Measurements from ENCODE around the gene CD200R1.

The CD200R1 gene

GRCh38 chr3:113000691-113001090 is 25.8 kb upstream of the CD200R1 start:
- Histone ChIP-seq H3K4me1 (ENCODE audit: control insufficient read depth, insufficient read depth, low read length) (peaks cover 3% of the 10 kb centered on the region; the same call in 1 of the 2 replicates), H3K27me3 (ENCODE audit: control insufficient read depth, insufficient read depth, low read length) (no peaks in the 10 kb centered on the region), H3K36me3 (ENCODE audit: control insufficient read depth, insufficient read depth, low read length) (peaks cover 70% of the 10 kb centered on the region), H3K9me3 (ENCODE audit: control insufficient read depth, insufficient read depth, low read depth, low read length) (no peaks in the 10 kb centered on the region), H3K9ac (ENCODE audit: low read length) (no peak overlapping the region), H3K27ac (ENCODE audit: low read depth, low read length) (no peak overlapping the region), H3K4me3 (ENCODE audit: low read depth, low read length) (no peak overlapping the region)

- Histone ChIP-seq H3K9ac (ENCODE audit: low read length) (no peak overlapping the region), H3K4me1 (ENCODE audit: control insufficient read depth, insufficient read depth, low read length) (peaks cover 9% of the 10 kb centered on the region; the same call in 1 of the 2 replicates), H3K27me3 (ENCODE audit: control insufficient read depth, insufficient read depth, low read length) (no peaks in the 10 kb centered on the region), H3K9me3 (ENCODE audit: control insufficient read depth, insufficient read depth, low read depth, low read length) (no peaks in the 10 kb centered on the region), H3K4me3 (ENCODE audit: low read depth, low read length) (no peak overlapping the region), H3K36me3 (ENCODE audit: control insufficient read depth, insufficient read depth, low read length) (peaks cover 24% of the 10 kb centered on the region), H3K27ac (ENCODE audit: low read depth, low read length) (no peak overlapping the region)
Observed at GRCh38 chr3:112995800-112996199, 20.9 kb upstream of the CD200R1 start.

- no peaks in the 10 kb centered on the region for H3K9me3 ChIP-seq (ENCODE audit: control insufficient read depth, insufficient read depth, low read depth, low read length)
- H3K27me3 ChIP-seq (ENCODE audit: control insufficient read depth, insufficient read depth, low read length) = no peaks in the 10 kb centered on the region
- peak within 1 kb of the TSS; percentile 92 for H3K27ac ChIP-seq (ENCODE audit: low read depth, low read length)
- H3K4me3 ChIP-seq (ENCODE audit: low read depth, low read length) = peak within 1 kb of the TSS; percentile 86
- no peaks in the 10 kb centered on the region for H3K36me3 ChIP-seq (ENCODE audit: control insufficient read depth, insufficient read depth, low read length)
- H3K9ac ChIP-seq (ENCODE audit: low read length) = peak within 1 kb of the TSS; percentile 97
- peaks cover 9% of the 10 kb centered on the region; the same call in 1 of the 2 replicates for H3K4me1 ChIP-seq (ENCODE audit: control insufficient read depth, insufficient read depth, low read length)
Observed at GRCh38 chr3:112990672-112991602, 16.0 kb upstream of the CD200R1 start, which contains the start of gene GTPBP8. Gene GTPBP8 (plus strand): TSS chr3:112990984. CDS start chr3:112991000, 16 bp downstream.

GRCh38 chr3:112987710-112988334 is 12.9 kb upstream of the CD200R1 start:
- no peak overlapping the region for H3K9ac ChIP-seq (ENCODE audit: low read length)
- H3K27me3 ChIP-seq (ENCODE audit: control insufficient read depth, insufficient read depth, low read length) = peaks cover 2% of the 10 kb centered on the region; the same call in 1 of the 2 replicates
- H3K36me3 ChIP-seq (ENCODE audit: control insufficient read depth, insufficient read depth, low read length) = no peaks in the 10 kb centered on the region
- H3K4me1 ChIP-seq (ENCODE audit: control insufficient read depth, insufficient read depth, low read length) = peaks cover 9% of the 10 kb centered on the region; the same call in 1 of the 2 replicates
- no peak overlapping the region for H3K4me3 ChIP-seq (ENCODE audit: low read depth, low read length)
- H3K27ac ChIP-seq (ENCODE audit: low read depth, low read length) = no peak overlapping the region
- H3K9me3 ChIP-seq (ENCODE audit: control insufficient read depth, insufficient read depth, low read depth, low read length) = no peaks in the 10 kb centered on the region

GRCh38 chr3:112984485-112984884 is 9.6 kb upstream of the CD200R1 start:
- H3K4me1 ChIP-seq (ENCODE audit: control insufficient read depth, insufficient read depth, low read length) = no peaks in the 10 kb centered on the region
- H3K9ac ChIP-seq (ENCODE audit: low read length) = no peak overlapping the region
- no peak overlapping the region for H3K27ac ChIP-seq (ENCODE audit: low read depth, low read length)
- no peaks in the 10 kb centered on the region for H3K36me3 ChIP-seq (ENCODE audit: control insufficient read depth, insufficient read depth, low read length)
- no peaks in the 10 kb centered on the region for H3K9me3 ChIP-seq (ENCODE audit: control insufficient read depth, insufficient read depth, low read depth, low read length)
- H3K4me3 ChIP-seq (ENCODE audit: low read depth, low read length) = no peak overlapping the region
- peaks cover 2% of the 10 kb centered on the region; the same call in 1 of the 2 replicates for H3K27me3 ChIP-seq (ENCODE audit: control insufficient read depth, insufficient read depth, low read length)

- Histone ChIP-seq H3K27me3 (ENCODE audit: control insufficient read depth, insufficient read depth, low read length) (peaks cover 2% of the 10 kb centered on the region; the same call in 1 of the 2 replicates), H3K9ac (ENCODE audit: low read length) (no peak overlapping the region), H3K9me3 (ENCODE audit: control insufficient read depth, insufficient read depth, low read depth, low read length) (no peaks in the 10 kb centered on the region), H3K27ac (ENCODE audit: low read depth, low read length) (no peak overlapping the region), H3K4me3 (ENCODE audit: low read depth, low read length) (no peak overlapping the region), H3K4me1 (ENCODE audit: control insufficient read depth, insufficient read depth, low read length) (0 out of 2 replicates have a peak, but pooled peaks cover 2% of the 10 kb centered on the region), H3K36me3 (ENCODE audit: control insufficient read depth, insufficient read depth, low read length) (no peaks in the 10 kb centered on the region)
Observed at GRCh38 chr3:112982710-112983109, 7.8 kb upstream of the CD200R1 start.

GRCh38 chr3:112980080-112980479 is 5.2 kb upstream of the CD200R1 start:
- no peak overlapping the region for H3K4me3 ChIP-seq (ENCODE audit: low read depth, low read length)
- no peak overlapping the region for H3K9ac ChIP-seq (ENCODE audit: low read length)
- H3K36me3 ChIP-seq (ENCODE audit: control insufficient read depth, insufficient read depth, low read length) = no peaks in the 10 kb centered on the region
- 0 out of 2 replicates have a peak, but pooled peaks cover 2% of the 10 kb centered on the region for H3K4me1 ChIP-seq (ENCODE audit: control insufficient read depth, insufficient read depth, low read length)
- no peaks in the 10 kb centered on the region for H3K9me3 ChIP-seq (ENCODE audit: control insufficient read depth, insufficient read depth, low read depth, low read length)
- H3K27me3 ChIP-seq (ENCODE audit: control insufficient read depth, insufficient read depth, low read length) = peaks cover 2% of the 10 kb centered on the region; the same call in 1 of the 2 replicates
- no peak overlapping the region for H3K27ac ChIP-seq (ENCODE audit: low read depth, low read length)

GRCh38 chr3:112979244-112979832 is 4.4 kb upstream of the CD200R1 start:
- Histone ChIP-seq H3K9me3 (ENCODE audit: control insufficient read depth, insufficient read depth, low read depth, low read length) (no peaks in the 10 kb centered on the region), H3K4me1 (ENCODE audit: control insufficient read depth, insufficient read depth, low read length) (0 out of 2 replicates have a peak, but pooled peaks cover 2% of the 10 kb centered on the region), H3K27me3 (ENCODE audit: control insufficient read depth, insufficient read depth, low read length) (no peaks in the 10 kb centered on the region), H3K9ac (ENCODE audit: low read length) (no peak overlapping the region), H3K27ac (ENCODE audit: low read depth, low read length) (no peak overlapping the region), H3K4me3 (ENCODE audit: low read depth, low read length) (no peak overlapping the region), H3K36me3 (ENCODE audit: control insufficient read depth, insufficient read depth, low read length) (no peaks in the 10 kb centered on the region)

- Histone ChIP-seq H3K4me3 (ENCODE audit: low read depth, low read length) (no peak overlapping the region), H3K27me3 (ENCODE audit: control insufficient read depth, insufficient read depth, low read length) (no peaks in the 10 kb centered on the region), H3K36me3 (ENCODE audit: control insufficient read depth, insufficient read depth, low read length) (no peaks in the 10 kb centered on the region), H3K4me1 (ENCODE audit: control insufficient read depth, insufficient read depth, low read length) (0 out of 2 replicates have a peak, but pooled peaks cover 2% of the 10 kb centered on the region), H3K27ac (ENCODE audit: low read depth, low read length) (no peak overlapping the region), H3K9ac (ENCODE audit: low read length) (no peak overlapping the region), H3K9me3 (ENCODE audit: control insufficient read depth, insufficient read depth, low read depth, low read length) (no peaks in the 10 kb centered on the region)
Observed at GRCh38 chr3:112976953-112977352, 2.0 kb upstream of the CD200R1 start.

GRCh38 chr3:112976001-112976400 is 1.1 kb upstream of the CD200R1 start:
- Histone ChIP-seq H3K36me3 (ENCODE audit: control insufficient read depth, insufficient read depth, low read length) (no peaks in the 10 kb centered on the region), H3K4me3 (ENCODE audit: low read depth, low read length) (no peak overlapping the region), H3K4me1 (ENCODE audit: control insufficient read depth, insufficient read depth, low read length) (0 out of 2 replicates have a peak, but pooled peaks cover 2% of the 10 kb centered on the region), H3K27ac (ENCODE audit: low read depth, low read length) (no peak overlapping the region), H3K27me3 (ENCODE audit: control insufficient read depth, insufficient read depth, low read length) (no peaks in the 10 kb centered on the region), H3K9me3 (ENCODE audit: control insufficient read depth, insufficient read depth, low read depth, low read length) (no peaks in the 10 kb centered on the region), H3K9ac (ENCODE audit: low read length) (no peak overlapping the region)
